Measurements from ENCODE around the gene DYNLRB2.

The DYNLRB2 gene

GRCh38 chr16:80591071-80591915 is 50.5 kb downstream of the DYNLRB2 start:
- H2AFZ ChIP-seq (ENCODE audit: low read length) = no peak overlapping the region
- peak overlapping the region; percentile 85 for H3K4me2 ChIP-seq (ENCODE audit: low read depth, low read length, poor library complexity, severe bottlenecking)
- peak overlapping the region; percentile 68 for H3K4me3 ChIP-seq (ENCODE audit: low read length, poor library complexity, severe bottlenecking)
- H3F3A ChIP-seq (ENCODE audit: low read depth) = 0 out of 2 replicates have a peak, but pooled peaks cover 3% of the 10 kb centered on the region
- H3K79me2 ChIP-seq (ENCODE audit: insufficient read depth, low read length) = no peaks in the 10 kb centered on the region
- H3K9ac ChIP-seq (ENCODE audit: low read depth, low read length, poor library complexity, severe bottlenecking) = peak overlapping the region; percentile 24
- no peaks in the 10 kb centered on the region for H4K20me1 ChIP-seq (ENCODE audit: insufficient read depth, low read length, poor library complexity, severe bottlenecking)
- TF ChIP-seq CTCF (conservative IDR thresholded peaks at IDR 0.05; ENCODE audit: low read length) = no peak
- peak; percentile 71; the same call in 1 of the 2 replicates for TF ChIP-seq EZH2phosphoT487 (IDR thresholded peaks at IDR 0.05; ENCODE audit: borderline replicate concordance)
- H3K4me1 ChIP-seq (ENCODE audit: insufficient read depth, low read length, poor library complexity, severe bottlenecking) = peaks cover 23% of the 10 kb centered on the region
- no peaks in the 10 kb centered on the region; the same call in 1 of the 2 replicates for H3K9me3 ChIP-seq (ENCODE audit: insufficient read depth, low read depth, low read length)
- no peaks in the 10 kb centered on the region for H3K27me3 ChIP-seq (ENCODE audit: insufficient read depth, low read length, poor library complexity, severe bottlenecking)
- H3K36me3 ChIP-seq (ENCODE audit: insufficient read depth, low read length) = no peaks in the 10 kb centered on the region
- H3K9me2 ChIP-seq (replicated peaks; ENCODE audit: low read depth, low read length) = no peaks in the 10 kb centered on the region

- Histone ChIP-seq H3K9me2 (replicated peaks; ENCODE audit: low read depth, low read length) (no peaks in the 10 kb centered on the region), H3K4me3 (ENCODE audit: low read length, poor library complexity, severe bottlenecking) (peak overlapping the region; percentile 68), H3K9me3 (ENCODE audit: insufficient read depth, low read depth, low read length) (no peaks in the 10 kb centered on the region; the same call in 1 of the 2 replicates), H3K36me3 (ENCODE audit: insufficient read depth, low read length) (no peaks in the 10 kb centered on the region), H4K20me1 (ENCODE audit: insufficient read depth, low read length, poor library complexity, severe bottlenecking) (no peaks in the 10 kb centered on the region), H3F3A (ENCODE audit: low read depth) (0 out of 2 replicates have a peak, but pooled peaks cover 3% of the 10 kb centered on the region), H2AFZ (ENCODE audit: low read length) (no peak overlapping the region), H3K4me1 (ENCODE audit: insufficient read depth, low read length, poor library complexity, severe bottlenecking) (peaks cover 20% of the 10 kb centered on the region), H3K4me2 (ENCODE audit: low read depth, low read length, poor library complexity, severe bottlenecking) (peak overlapping the region; percentile 85), H3K9ac (ENCODE audit: low read depth, low read length, poor library complexity, severe bottlenecking) (no peak overlapping the region), H3K79me2 (ENCODE audit: insufficient read depth, low read length) (no peaks in the 10 kb centered on the region), H3K27me3 (ENCODE audit: insufficient read depth, low read length, poor library complexity, severe bottlenecking) (no peaks in the 10 kb centered on the region)
- TF ChIP-seq CTCF (conservative IDR thresholded peaks at IDR 0.05; ENCODE audit: low read length) = no peak
- TF ChIP-seq EZH2phosphoT487 (IDR thresholded peaks at IDR 0.05; ENCODE audit: borderline replicate concordance) = no peak
Observed at GRCh38 chr16:80592273-80592672, 51.5 kb downstream of the DYNLRB2 start.

GRCh38 chr16:80594756-80595155 is 54.0 kb downstream of the DYNLRB2 start:
- H3K4me3 ChIP-seq (ENCODE audit: low read length, poor library complexity, severe bottlenecking) = no peak overlapping the region
- H4K20me1 ChIP-seq (ENCODE audit: insufficient read depth, low read length, poor library complexity, severe bottlenecking) = no peaks in the 10 kb centered on the region
- H3K9ac ChIP-seq (ENCODE audit: low read depth, low read length, poor library complexity, severe bottlenecking) = no peak overlapping the region
- no peak for TF ChIP-seq EZH2phosphoT487 (IDR thresholded peaks at IDR 0.05; ENCODE audit: borderline replicate concordance)
- TF ChIP-seq CTCF (conservative IDR thresholded peaks at IDR 0.05; ENCODE audit: low read length) = no peak
- H3F3A ChIP-seq (ENCODE audit: low read depth) = 0 out of 2 replicates have a peak, but pooled peaks cover 3% of the 10 kb centered on the region
- H3K27me3 ChIP-seq (ENCODE audit: insufficient read depth, low read length, poor library complexity, severe bottlenecking) = no peaks in the 10 kb centered on the region
- no peaks in the 10 kb centered on the region for H3K9me2 ChIP-seq (replicated peaks; ENCODE audit: low read depth, low read length)
- peaks cover 15% of the 10 kb centered on the region for H3K4me1 ChIP-seq (ENCODE audit: insufficient read depth, low read length, poor library complexity, severe bottlenecking)
- peaks cover 9% of the 10 kb centered on the region; the same call in 1 of the 2 replicates for H3K36me3 ChIP-seq (ENCODE audit: insufficient read depth, low read length)
- no peak overlapping the region for H2AFZ ChIP-seq (ENCODE audit: low read length)
- no peaks in the 10 kb centered on the region for H3K79me2 ChIP-seq (ENCODE audit: insufficient read depth, low read length)
- H3K4me2 ChIP-seq (ENCODE audit: low read depth, low read length, poor library complexity, severe bottlenecking) = no peak overlapping the region
- H3K9me3 ChIP-seq (ENCODE audit: insufficient read depth, low read depth, low read length) = no peaks in the 10 kb centered on the region; the same call in 1 of the 2 replicates
